WI38 (cell line): Measurements from ENCODE around the gene LILRB4.
"Not testable (repeated sequence)": the region's sequence is repeated elsewhere in the genome, so short reads cannot be mapped to it uniquely, and the experiment has no call there.

Experiments
- H3K4me3 ChIP-seq: 2 replicates; pipeline ENCODE4 v1.5.1; 2011; ENCODE audit warnings: low read depth, mild to moderate bottlenecking, control low read depth, low read length
- TF ChIP-seq, protein P1 (sequence below): IDR thresholded peaks from 2 replicates; pipeline ENCODE4 v1.5.1; 2012; ENCODE audit warnings: low read depth, mild to moderate bottlenecking, control low read depth, low read length

LILRB4 gene

DNA sequence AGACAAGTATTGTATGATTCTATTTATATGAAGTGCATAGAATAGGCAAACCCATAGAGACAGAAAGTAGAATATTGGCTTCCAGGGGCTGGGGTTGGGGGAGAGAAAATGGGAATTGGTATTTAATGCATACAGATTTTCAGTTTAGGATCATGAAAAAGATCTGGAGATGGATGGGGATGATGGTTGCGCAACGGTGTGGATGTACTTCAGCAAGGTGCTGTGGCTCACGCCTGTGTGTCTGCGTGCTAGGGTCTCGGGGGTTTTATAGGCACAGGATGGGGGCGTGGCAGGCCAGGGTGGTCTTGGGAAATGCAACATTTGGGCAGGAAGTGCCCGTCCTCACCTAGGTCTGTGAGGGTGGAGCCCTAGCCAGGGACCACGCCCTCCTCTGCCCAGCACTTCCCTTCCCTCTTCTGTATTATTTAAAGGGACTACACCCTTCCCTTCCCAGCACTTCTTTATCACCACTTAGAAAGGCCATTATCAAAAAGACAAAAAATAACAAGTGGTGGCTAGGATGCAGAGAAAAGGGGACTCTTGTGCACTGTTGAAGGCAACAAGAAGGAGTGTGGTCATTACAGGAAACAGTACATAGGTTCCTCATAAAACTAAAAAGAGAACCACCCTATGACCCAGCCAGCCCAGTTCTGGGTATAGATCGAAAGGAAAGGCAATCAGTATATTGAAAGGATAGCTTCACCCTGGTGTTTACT is 29.0 kb downstream of the LILRB4 start:
- TF ChIP-seq, protein P1, sequence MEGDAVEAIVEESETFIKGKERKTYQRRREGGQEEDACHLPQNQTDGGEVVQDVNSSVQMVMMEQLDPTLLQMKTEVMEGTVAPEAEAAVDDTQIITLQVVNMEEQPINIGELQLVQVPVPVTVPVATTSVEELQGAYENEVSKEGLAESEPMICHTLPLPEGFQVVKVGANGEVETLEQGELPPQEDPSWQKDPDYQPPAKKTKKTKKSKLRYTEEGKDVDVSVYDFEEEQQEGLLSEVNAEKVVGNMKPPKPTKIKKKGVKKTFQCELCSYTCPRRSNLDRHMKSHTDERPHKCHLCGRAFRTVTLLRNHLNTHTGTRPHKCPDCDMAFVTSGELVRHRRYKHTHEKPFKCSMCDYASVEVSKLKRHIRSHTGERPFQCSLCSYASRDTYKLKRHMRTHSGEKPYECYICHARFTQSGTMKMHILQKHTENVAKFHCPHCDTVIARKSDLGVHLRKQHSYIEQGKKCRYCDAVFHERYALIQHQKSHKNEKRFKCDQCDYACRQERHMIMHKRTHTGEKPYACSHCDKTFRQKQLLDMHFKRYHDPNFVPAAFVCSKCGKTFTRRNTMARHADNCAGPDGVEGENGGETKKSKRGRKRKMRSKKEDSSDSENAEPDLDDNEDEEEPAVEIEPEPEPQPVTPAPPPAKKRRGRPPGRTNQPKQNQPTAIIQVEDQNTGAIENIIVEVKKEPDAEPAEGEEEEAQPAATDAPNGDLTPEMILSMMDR: no peak

DNA sequence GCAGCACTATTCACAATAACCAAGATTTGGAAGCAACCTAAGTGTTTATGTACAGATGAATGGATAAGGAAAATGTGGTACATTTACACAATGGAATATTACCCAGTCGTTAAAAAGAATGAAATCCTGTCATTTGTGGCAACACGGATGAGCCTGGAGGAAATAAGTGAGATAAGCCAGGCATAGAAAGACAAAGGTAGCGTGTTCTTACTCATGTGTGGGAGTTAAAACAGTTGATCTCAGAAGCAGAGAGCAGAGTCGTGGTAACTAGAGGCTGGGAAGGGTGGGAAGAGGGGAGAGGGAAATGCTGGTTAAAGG is 29.5 kb downstream of the LILRB4 start:
- TF ChIP-seq, protein P1: no peak
- no peak overlapping the region for H3K4me3 ChIP-seq

More for the DNA sequence above, 29.0 kb downstream of the LILRB4 start:
- no peak overlapping the region for H3K4me3 ChIP-seq

DNA sequence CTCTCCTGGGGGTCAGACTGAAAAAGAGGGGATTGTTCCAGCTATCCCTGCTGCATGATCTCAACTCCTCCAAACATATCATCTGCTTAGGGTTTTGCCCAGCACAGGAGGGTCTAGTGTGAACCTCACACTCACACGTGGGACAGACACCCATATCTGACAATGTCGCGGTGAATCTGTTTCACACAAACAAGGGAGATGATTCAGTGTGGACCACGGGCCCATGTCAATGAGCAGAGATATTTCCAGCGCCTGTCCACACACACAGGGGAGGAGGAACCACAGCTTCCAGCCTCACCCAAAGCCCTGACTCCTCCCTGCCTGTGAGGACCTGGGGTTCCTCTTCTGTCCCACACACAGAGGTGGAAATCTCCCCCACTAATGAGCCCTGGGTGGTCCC is 31.9 kb downstream of the LILRB4 start:
- TF ChIP-seq, protein P1: no peak
- H3K4me3 ChIP-seq: no peak overlapping the region

DNA sequence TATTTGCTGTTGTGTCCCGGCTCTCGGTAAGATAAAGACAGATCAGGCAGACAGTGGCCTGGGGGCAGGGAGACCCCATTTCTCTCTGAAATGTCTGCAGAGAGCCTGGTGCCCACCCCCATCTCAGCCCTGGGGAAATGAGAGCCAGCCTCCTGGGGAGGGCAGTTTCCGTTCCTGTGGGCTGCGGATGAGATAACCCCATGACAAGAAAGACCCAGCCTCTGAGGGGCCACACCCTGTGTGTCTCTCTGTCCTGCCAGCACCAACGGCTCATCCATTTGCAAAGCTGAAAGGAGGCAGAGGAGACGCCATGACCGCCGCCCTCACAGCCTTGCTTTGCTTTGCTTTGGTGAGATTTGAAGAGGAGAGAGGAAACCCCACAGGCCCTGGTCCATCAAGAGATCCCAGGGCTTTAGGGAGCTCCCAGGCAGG is 33.3 kb downstream of the LILRB4 start:
- TF ChIP-seq, protein P1: no peak
- no peak overlapping the region for H3K4me3 ChIP-seq

DNA sequence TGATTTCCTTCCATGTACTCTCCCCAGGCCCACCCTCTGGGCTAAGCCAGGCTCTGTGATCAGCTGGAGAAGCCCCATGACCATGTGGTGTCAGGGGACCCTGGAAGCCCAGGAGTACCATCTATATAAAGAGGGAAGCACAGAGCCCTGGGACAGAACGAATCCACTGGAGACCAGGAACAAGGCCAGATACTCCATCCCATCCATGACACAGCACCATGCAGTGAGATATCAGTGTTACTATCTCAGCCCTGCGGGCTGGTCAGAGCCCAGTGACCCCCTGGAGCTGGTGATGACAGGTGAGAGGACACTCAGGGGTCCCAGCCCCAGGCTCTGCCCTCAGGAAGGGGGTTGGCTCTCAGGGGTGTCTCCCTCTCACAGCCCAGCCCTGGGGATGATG is 34.0 kb downstream of the LILRB4 start:
- no peak overlapping the region for H3K4me3 ChIP-seq
- TF ChIP-seq, protein P1: no peak

DNA sequence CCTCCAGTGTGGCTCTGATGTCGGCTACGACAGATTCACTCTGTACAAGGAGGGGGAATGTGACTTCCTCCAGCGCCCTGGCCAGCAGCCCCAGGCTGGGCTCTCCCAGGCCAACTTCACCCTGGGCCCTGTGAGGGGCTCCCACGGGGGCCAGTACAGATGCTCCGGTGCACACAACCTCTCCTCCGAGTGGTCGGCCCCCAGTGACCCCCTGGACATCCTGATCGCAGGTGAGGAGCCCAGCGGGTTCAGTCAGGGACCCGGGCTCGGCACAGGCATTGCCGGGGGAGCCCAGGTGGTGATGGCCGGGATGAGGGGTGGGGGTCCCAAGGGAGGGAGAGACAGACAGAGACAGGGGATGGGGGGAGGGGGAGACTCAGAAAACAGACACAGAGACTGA is 34.9 kb downstream of the LILRB4 start:
- H3K4me3 ChIP-seq: not testable (repeated sequence)

DNA sequence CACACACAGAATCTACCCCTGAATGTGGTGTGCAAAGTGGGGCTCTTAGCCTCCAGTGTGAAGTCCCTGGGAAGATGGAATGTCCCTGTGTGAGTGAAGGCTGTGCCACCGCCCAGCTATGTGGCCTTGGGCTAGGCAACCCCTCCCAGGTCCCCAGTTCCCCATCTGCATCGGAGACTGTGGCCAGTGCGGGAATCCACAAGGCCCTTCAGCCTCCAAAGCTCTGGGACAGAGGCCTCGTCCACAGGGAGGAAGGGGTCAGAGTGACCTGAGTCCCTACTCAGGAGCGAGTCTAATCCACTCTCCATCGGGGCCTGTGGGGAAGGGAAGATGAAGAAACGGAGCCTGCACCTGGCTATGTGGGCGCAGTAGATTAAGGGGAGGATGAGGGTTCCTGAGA is 42.1 kb downstream of the LILRB4 start:
- no peak overlapping the region for H3K4me3 ChIP-seq
- TF ChIP-seq, protein P1: no peak

DNA sequence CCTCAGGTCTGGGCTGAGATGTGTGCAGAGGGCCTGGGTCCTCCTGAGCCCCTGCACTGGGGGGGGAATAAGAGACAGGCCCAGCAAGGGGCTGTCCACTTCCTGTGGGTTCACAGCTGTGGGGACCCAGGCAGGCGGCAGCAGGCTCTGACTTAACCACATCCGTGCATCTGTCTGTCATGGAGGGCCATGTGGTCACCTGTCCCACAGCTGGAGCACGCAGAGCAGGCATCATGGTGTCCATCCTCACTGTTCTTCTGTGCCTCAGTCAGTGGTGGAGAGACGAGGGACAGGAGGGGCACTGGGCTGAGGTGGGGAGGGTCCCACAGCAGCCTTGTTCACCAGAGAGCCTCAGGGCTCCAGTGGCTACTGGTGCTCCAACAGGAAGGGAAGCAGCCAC is 45.2 kb downstream of the LILRB4 start:
- TF ChIP-seq, protein P1: no peak
- H3K4me3 ChIP-seq: no peak overlapping the region
